Measurements from ENCODE around the gene GAREM1.

DNA sequence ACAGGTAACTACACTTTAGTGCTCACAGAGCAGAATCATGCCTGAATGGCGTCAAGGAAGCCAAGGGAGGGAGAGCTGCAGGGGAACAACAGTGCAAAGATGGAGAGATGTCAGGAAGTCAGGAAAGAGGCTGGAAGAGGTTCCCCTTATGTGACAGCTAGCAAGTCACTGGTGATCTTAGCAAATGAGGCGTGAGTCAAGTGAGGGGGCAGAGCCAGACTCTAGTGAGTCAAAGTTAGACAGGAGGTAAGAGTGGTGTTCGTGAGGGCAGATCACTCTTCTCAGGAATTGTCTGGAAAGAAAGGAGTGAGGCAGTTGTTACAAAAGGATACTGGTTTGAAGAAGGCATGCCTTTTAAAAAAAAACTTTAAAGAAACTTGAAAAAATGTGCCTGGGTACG is 193.8 kb downstream of the GAREM1 start:
- TF ChIP-seq EZH2 (IDR thresholded peaks at IDR 0.05; ENCODE audit: low read length, missing control alignments) = no peak
- TF ChIP-seq, protein P1, sequence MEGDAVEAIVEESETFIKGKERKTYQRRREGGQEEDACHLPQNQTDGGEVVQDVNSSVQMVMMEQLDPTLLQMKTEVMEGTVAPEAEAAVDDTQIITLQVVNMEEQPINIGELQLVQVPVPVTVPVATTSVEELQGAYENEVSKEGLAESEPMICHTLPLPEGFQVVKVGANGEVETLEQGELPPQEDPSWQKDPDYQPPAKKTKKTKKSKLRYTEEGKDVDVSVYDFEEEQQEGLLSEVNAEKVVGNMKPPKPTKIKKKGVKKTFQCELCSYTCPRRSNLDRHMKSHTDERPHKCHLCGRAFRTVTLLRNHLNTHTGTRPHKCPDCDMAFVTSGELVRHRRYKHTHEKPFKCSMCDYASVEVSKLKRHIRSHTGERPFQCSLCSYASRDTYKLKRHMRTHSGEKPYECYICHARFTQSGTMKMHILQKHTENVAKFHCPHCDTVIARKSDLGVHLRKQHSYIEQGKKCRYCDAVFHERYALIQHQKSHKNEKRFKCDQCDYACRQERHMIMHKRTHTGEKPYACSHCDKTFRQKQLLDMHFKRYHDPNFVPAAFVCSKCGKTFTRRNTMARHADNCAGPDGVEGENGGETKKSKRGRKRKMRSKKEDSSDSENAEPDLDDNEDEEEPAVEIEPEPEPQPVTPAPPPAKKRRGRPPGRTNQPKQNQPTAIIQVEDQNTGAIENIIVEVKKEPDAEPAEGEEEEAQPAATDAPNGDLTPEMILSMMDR (conservative IDR thresholded peaks at IDR 0.05 in 1 of 2, IDR thresholded peaks at IDR 0.05 in 1 of 2; ENCODE audit: low read depth in 1 of 2, low read length in 2 of 2) = no peak
